HEK293 (cell line): ENCODE measurements around the gene RIPOR1.

Experiments
- CTCF ChIA-PET: fragments of 350-600 bp; formaldehyde crosslinking; extraction: SDS; loops from one replicate; lab custom pipeline; 2021; ENCODE audit warnings: antibody characterized with exemption; lab: Yijun Ruan, JAX
- POLR2A ChIA-PET: fragments of 300-600 bp; formaldehyde crosslinking; extraction: SDS; loops from one replicate; lab custom pipeline; 2020; ENCODE audit warnings: antibody characterized with exemption, inconsistent platforms; lab: Yijun Ruan, JAX
- H3K27ac ChIP-seq: fragments of 200-500 bp; sonication (Bioruptor generic); 2 replicates; pipeline ENCODE4 v1.5.1; 2014; ENCODE audit warnings: low read depth, low read length, control low read depth, inconsistent platforms; ENCODE audit errors: extremely low read depth
- H3K36me3 ChIP-seq, 2 experiments: fragments of 200-500 bp in 1 of 2; sonication (Bioruptor generic) in 1 of 2; 1 replicate in 1 of 2; 2 replicates in 1 of 2; pipeline ENCODE4 v1.5.1; 2014 to 2017; ENCODE audit warnings: inconsistent platforms in 2 of 2, low read length in 2 of 2; ENCODE audit not compliant: control insufficient read depth in 2 of 2, insufficient read depth in 1 of 2
- H3K4me1 ChIP-seq: fragments of 200-500 bp; sonication (Bioruptor generic); 2 replicates; pipeline ENCODE4 v1.5.1; 2014; ENCODE audit warnings: mild to moderate bottlenecking, low read length, inconsistent platforms; ENCODE audit not compliant: control insufficient read depth, insufficient read depth
- H3K4me3 ChIP-seq: 2 replicates; pipeline ENCODE4 v1.5.1; 2011; ENCODE audit warnings: low read depth, mild to moderate bottlenecking, control low read depth, low read length, moderate library complexity
- H3K9me3 ChIP-seq: fragments of 200-500 bp; sonication (Bioruptor generic); 2 replicates; pipeline ENCODE4 v1.5.1; 2014; ENCODE audit warnings: low read depth, low read length, inconsistent platforms; ENCODE audit not compliant: control insufficient read depth, insufficient read depth
- EGR2 ChIP-seq: fragments of 450-650 bp; formaldehyde crosslinking; IDR thresholded peaks from 2 replicates; pipeline ENCODE4 v1.5.1; 2016; ENCODE audit warnings: low read depth, missing biosample characterization, missing genetic modification characterization
- KLF1 ChIP-seq: fragments of 450-650 bp; formaldehyde crosslinking; IDR thresholded peaks from 2 replicates; pipeline ENCODE4 v1.5.1; 2016; ENCODE audit warnings: missing biosample characterization, missing genetic modification characterization
- KLF10 ChIP-seq: fragments of 450-650 bp; IDR thresholded peaks from 2 replicates; pipeline ENCODE4 v1.5.1; 2018; ENCODE audit warnings: missing biosample characterization, mild to moderate bottlenecking, missing genetic modification characterization
- KLF17 ChIP-seq: fragments of 450-650 bp; formaldehyde crosslinking; IDR thresholded peaks from 2 replicates; pipeline ENCODE4 v1.5.1; 2016; ENCODE audit warnings: missing biosample characterization, missing genetic modification characterization
- RBAK ChIP-seq: fragments of 450-650 bp; formaldehyde crosslinking; IDR thresholded peaks from 2 replicates; pipeline ENCODE4 v1.5.1; 2016; ENCODE audit warnings: missing biosample characterization, missing genetic modification characterization
- SP2 ChIP-seq: fragments of 450-650 bp; formaldehyde crosslinking; IDR thresholded peaks from 2 replicates; pipeline ENCODE4 v1.5.1; 2016; ENCODE audit warnings: missing biosample characterization, missing genetic modification characterization
- SP3 ChIP-seq: fragments of 450-650 bp; formaldehyde crosslinking; IDR thresholded peaks from 2 replicates; pipeline ENCODE4 v1.5.1; 2016; ENCODE audit warnings: missing biosample characterization, missing genetic modification characterization
- ZFHX2 ChIP-seq: fragments of 450-650 bp; formaldehyde crosslinking; conservative IDR thresholded peaks from 2 replicates; pipeline ENCODE4 v1.5.1; 2016; ENCODE audit warnings: missing biosample characterization, missing genetic modification characterization
- ZNF223 ChIP-seq: fragments of 450-650 bp; formaldehyde crosslinking; IDR thresholded peaks from 2 replicates; pipeline ENCODE4 v1.5.1; 2016; ENCODE audit warnings: missing biosample characterization, missing genetic modification characterization
- ZNF37A ChIP-seq: fragments of 450-650 bp; IDR thresholded peaks from 2 replicates; pipeline ENCODE4 v1.5.1; 2018; ENCODE audit warnings: missing biosample characterization, missing genetic modification characterization
- ZNF513 ChIP-seq: fragments of 450-650 bp; IDR thresholded peaks from 2 replicates; pipeline ENCODE4 v1.5.1; 2018; ENCODE audit warnings: missing biosample characterization, missing genetic modification characterization
- ZNF626 ChIP-seq: fragments of 450-650 bp; sonication (Bioruptor Pico); formaldehyde crosslinking; IDR thresholded peaks from 2 replicates; pipeline ENCODE4 v1.5.1; 2018; ENCODE audit warnings: missing biosample characterization, missing genetic modification characterization, inconsistent platforms
- ZNF776 ChIP-seq: fragments of 450-650 bp; formaldehyde crosslinking; IDR thresholded peaks from 2 replicates; pipeline ENCODE4 v1.5.0; 2017; ENCODE audit warnings: missing biosample characterization, missing genetic modification characterization, borderline replicate concordance
- TF ChIP-seq, protein P1 (sequence below): fragments of 450-650 bp; formaldehyde crosslinking; IDR thresholded peaks from 2 replicates; pipeline ENCODE4 v1.5.1; 2016; ENCODE audit warnings: missing biosample characterization, missing genetic modification characterization
- TF ChIP-seq, protein P2 (sequence below): fragments of 450-650 bp; formaldehyde crosslinking; IDR thresholded peaks from 2 replicates; pipeline ENCODE4 v1.5.1; 2017; ENCODE audit warnings: missing biosample characterization, mild to moderate bottlenecking, missing genetic modification characterization, moderate library complexity
- TF ChIP-seq, protein P3 (sequence below): fragments of 450-650 bp; formaldehyde crosslinking; IDR thresholded peaks from 2 replicates; pipeline ENCODE4 v1.5.1; 2016; ENCODE audit warnings: missing biosample characterization, missing genetic modification characterization

The RIPOR1 gene

GRCh38 chr16:67541391-67542263 is 13.0 kb downstream of the RIPOR1 start:
- ChIA-PET POLR2A (no interaction called here), CTCF (interaction anchor here (0.6 to 4.4 kb wide), 7 partner anchors 9 to 275 kb away, joined by 3 to 27 read pairs (median 4); no protein-coding TSS in a partner anchor)
- Histone ChIP-seq H3K4me1 (no peaks in the 10 kb centered on the region; the same call in 1 of the 2 replicates), H3K4me3 (no peak overlapping the region), H3K9me3 (no peaks in the 10 kb centered on the region), H3K27ac (no peak overlapping the region), H3K36me3 (peaks cover 0 to 78% of the 10 kb centered on the region in 2 experiments; a peak in 2 of 3 replicates)
- peak; percentile 63 for TF ChIP-seq KLF10 (tag by site-specific recombination)
- TF ChIP-seq ZNF223 (tag by site-specific recombination) = no peak
- peak; percentile 42; the same call in 1 of the 2 replicates for TF ChIP-seq KLF17 (tag by site-specific recombination)

GRCh38 chr16:67542464-67542863 is 13.8 kb downstream of the RIPOR1 start:
- CTCF ChIA-PET = interaction anchor here (0.6 to 4.4 kb wide), 3 partner anchors 21 to 274 kb away, joined by 4 to 27 read pairs (median 4); no protein-coding TSS in a partner anchor
- Histone ChIP-seq H3K36me3 (peaks cover 0 to 82% of the 10 kb centered on the region in 2 experiments; a peak in 2 of 3 replicates), H3K9me3 (no peaks in the 10 kb centered on the region), H3K4me1 (no peaks in the 10 kb centered on the region; the same call in 1 of the 2 replicates), H3K4me3 (no peak overlapping the region), H3K27ac (no peak overlapping the region)
- TF ChIP-seq RBAK (tag by site-specific recombination) (no peak), SP2 (tag by site-specific recombination) (peak; percentile 70), EGR2 (tag by site-specific recombination) (peak; percentile 90), ZFHX2 (peak; percentile 70), KLF1 (peak; percentile 51; the same call in 1 of the 2 replicates), SP3 (tag by site-specific recombination) (no peak; the same call in 1 of the 2 replicates)
- TF ChIP-seq, protein P1, sequence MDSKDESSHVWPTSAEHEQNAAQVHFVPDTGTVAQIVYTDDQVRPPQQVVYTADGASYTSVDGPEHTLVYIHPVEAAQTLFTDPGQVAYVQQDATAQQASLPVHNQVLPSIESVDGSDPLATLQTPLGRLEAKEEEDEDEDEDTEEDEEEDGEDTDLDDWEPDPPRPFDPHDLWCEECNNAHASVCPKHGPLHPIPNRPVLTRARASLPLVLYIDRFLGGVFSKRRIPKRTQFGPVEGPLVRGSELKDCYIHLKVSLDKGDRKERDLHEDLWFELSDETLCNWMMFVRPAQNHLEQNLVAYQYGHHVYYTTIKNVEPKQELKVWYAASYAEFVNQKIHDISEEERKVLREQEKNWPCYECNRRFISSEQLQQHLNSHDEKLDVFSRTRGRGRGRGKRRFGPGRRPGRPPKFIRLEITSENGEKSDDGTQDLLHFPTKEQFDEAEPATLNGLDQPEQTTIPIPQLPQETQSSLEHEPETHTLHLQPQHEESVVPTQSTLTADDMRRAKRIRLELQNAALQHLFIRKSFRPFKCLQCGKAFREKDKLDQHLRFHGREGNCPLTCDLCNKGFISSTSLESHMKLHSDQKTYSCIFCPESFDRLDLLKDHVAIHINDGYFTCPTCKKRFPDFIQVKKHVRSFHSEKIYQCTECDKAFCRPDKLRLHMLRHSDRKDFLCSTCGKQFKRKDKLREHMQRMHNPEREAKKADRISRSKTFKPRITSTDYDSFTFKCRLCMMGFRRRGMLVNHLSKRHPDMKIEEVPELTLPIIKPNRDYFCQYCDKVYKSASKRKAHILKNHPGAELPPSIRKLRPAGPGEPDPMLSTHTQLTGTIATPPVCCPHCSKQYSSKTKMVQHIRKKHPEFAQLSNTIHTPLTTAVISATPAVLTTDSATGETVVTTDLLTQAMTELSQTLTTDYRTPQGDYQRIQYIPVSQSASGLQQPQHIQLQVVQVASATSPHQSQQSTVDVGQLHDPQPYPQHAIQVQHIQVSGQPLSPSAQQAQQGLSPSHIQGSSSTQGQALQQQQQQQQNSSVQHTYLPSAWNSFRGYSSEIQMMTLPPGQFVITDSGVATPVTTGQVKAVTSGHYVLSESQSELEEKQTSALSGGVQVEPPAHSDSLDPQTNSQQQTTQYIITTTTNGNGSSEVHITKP (tag by site-specific recombination) = peak; percentile 52; the same call in 1 of the 2 replicates
- TF ChIP-seq, protein P2, sequence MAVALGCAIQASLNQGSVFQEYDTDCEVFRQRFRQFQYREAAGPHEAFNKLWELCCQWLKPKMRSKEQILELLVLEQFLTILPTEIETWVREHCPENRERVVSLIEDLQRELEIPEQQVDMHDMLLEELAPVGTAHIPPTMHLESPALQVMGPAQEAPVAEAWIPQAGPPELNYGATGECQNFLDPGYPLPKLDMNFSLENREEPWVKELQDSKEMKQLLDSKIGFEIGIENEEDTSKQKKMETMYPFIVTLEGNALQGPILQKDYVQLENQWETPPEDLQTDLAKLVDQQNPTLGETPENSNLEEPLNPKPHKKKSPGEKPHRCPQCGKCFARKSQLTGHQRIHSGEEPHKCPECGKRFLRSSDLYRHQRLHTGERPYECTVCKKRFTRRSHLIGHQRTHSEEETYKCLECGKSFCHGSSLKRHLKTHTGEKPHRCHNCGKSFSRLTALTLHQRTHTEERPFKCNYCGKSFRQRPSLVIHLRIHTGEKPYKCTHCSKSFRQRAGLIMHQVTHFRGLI = peak; percentile 88
- POLR2A ChIA-PET = no interaction called here

DNA sequence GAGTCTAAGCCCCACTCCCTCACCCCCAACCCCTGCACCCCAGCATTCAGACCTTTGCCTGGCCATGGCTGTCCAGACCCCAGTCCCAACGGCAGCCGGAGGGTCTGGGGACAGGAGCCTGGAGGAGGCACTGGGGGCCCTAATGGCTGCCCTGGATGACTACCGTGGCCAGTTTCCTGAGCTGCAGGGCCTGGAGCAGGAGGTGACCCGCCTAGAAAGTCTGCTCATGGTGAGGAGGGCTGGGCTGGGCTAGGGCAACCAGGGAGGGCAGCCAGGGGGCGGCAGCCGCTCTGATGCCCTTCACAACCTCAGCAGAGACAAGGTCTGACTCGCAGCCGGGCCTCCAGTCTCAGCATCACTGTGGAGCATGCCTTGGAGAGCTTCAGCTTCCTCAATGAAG is 14.4 kb downstream of the RIPOR1 start:
- POLR2A ChIA-PET = no interaction called here
- CTCF ChIA-PET = interaction anchor here (0.6 to 5.5 kb wide), 4 partner anchors 9 to 28 kb away, joined by 3 to 47 read pairs (median 3); no protein-coding TSS in a partner anchor
- peaks cover 0 to 87% of the 10 kb centered on the region in 2 experiments; a peak in 2 of 3 replicates for H3K36me3 ChIP-seq
- H3K4me3 ChIP-seq = no peak overlapping the region
- no peak for TF ChIP-seq ZNF626 (tag by site-specific recombination)
- TF ChIP-seq ZNF513 (tag by site-specific recombination) = peak; percentile 49; the same call in 1 of the 2 replicates
- no peak for TF ChIP-seq ZNF776 (tag by site-specific recombination)
- TF ChIP-seq, protein P3, sequence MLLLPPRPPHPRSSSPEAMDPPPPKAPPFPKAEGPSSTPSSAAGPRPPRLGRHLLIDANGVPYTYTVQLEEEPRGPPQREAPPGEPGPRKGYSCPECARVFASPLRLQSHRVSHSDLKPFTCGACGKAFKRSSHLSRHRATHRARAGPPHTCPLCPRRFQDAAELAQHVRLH (tag by site-specific recombination) = no peak
- no peak for TF ChIP-seq ZNF37A (tag by site-specific recombination)
- TF ChIP-seq, all 188 proteins: peak for 1
- Histone ChIP-seq H3K9me3 (no peaks in the 10 kb centered on the region), H3K27ac (no peak overlapping the region), H3K4me1 (no peaks in the 10 kb centered on the region; the same call in 1 of the 2 replicates)
